ENCODE measurements around the gene MBD3L2B. TPM values are rescaled to one million over a fixed set of nuclear protein-coding genes. Genes with fewer than 3 reads are reported as not detected.

MBD3L2B gene
- polyA plus RNA-seq, 1 donor (not counting 4 experiments of a cell fraction or from before 2014, with no cell fraction given), result not detected

- DNase-seq (ENCODE audit: low read depth, low spot score) (no peak), FAIRE-seq (no peak)
- no peak for TF ChIP-seq EZH2 (IDR thresholded peaks at IDR 0.05; ENCODE audit: low read length)
- Histone ChIP-seq H3K9ac (ENCODE audit: control insufficient read depth, extremely low read depth, insufficient read depth, low read length) (no peak overlapping the region), H3K9me1 (ENCODE audit: control insufficient read depth, extremely low read depth, insufficient read depth, low read length) (no peaks in the 10 kb centered on the region), H3K79me2 (ENCODE audit: control insufficient read depth, insufficient read depth, low read length) (no peaks in the 10 kb centered on the region), H3K27ac (ENCODE audit: control insufficient read depth, insufficient read depth, low read length) (no peak overlapping the region), H3K9me3 (ENCODE audit: control insufficient read depth, low read depth, low read length) (no peaks in the 10 kb centered on the region), H4K20me1 (ENCODE audit: control insufficient read depth, extremely low read depth, insufficient read depth, low read length) (no peaks in the 10 kb centered on the region), H3K27me3 (ENCODE audit: control insufficient read depth, extremely low read depth, insufficient read depth, low read length) (no peaks in the 10 kb centered on the region), H3K4me3 (ENCODE audit: control insufficient read depth in 2 of 3, extremely low read depth in 1 of 3, insufficient read depth in 2 of 3, low read depth in 1 of 3, low read length in 3 of 3) (no peak overlapping the region), H3K4me1 (ENCODE audit: control insufficient read depth, extremely low read depth, insufficient read depth, low read length) (no peaks in the 10 kb centered on the region), H3K4me2 (ENCODE audit: control insufficient read depth, extremely low read depth, insufficient read depth, low read depth, low read length) (no peak overlapping the region), H2AFZ (ENCODE audit: control insufficient read depth, low read length) (no peak overlapping the region), H3K36me3 (ENCODE audit: control insufficient read depth in 2 of 2, extremely low read depth in 1 of 2, insufficient read depth in 2 of 2, low read length in 2 of 2) (no peaks in the 10 kb centered on the region)
- dilution Hi-C loops (cut with MboI; ENCODE audit: extremely low pct_ligation_motif_present, low sequenced_read_pairs), result no loop called here
Measured at GRCh38 chr19:6970021-6970420, 51.2 kb downstream of the MBD3L2B start.

GRCh38 chr19:6969490-6969889, 51.7 kb downstream of the MBD3L2B start:
- H3K27me3 ChIP-seq (ENCODE audit: control insufficient read depth, extremely low read depth, insufficient read depth, low read length), result no peaks in the 10 kb centered on the region
- H4K20me1 ChIP-seq (ENCODE audit: control insufficient read depth, extremely low read depth, insufficient read depth, low read length), result no peaks in the 10 kb centered on the region
- TF ChIP-seq, protein P1, sequence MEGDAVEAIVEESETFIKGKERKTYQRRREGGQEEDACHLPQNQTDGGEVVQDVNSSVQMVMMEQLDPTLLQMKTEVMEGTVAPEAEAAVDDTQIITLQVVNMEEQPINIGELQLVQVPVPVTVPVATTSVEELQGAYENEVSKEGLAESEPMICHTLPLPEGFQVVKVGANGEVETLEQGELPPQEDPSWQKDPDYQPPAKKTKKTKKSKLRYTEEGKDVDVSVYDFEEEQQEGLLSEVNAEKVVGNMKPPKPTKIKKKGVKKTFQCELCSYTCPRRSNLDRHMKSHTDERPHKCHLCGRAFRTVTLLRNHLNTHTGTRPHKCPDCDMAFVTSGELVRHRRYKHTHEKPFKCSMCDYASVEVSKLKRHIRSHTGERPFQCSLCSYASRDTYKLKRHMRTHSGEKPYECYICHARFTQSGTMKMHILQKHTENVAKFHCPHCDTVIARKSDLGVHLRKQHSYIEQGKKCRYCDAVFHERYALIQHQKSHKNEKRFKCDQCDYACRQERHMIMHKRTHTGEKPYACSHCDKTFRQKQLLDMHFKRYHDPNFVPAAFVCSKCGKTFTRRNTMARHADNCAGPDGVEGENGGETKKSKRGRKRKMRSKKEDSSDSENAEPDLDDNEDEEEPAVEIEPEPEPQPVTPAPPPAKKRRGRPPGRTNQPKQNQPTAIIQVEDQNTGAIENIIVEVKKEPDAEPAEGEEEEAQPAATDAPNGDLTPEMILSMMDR (optimal IDR thresholded peaks at IDR 0.05 in 1 of 3, IDR thresholded peaks at IDR 0.05 in 1 of 3, conservative IDR thresholded peaks at IDR 0.05 in 1 of 3; ENCODE audit: extremely low read depth in 1 of 3, insufficient read depth in 2 of 3, low read length in 3 of 3), result no peak
- TF ChIP-seq EZH2 (IDR thresholded peaks at IDR 0.05; ENCODE audit: low read length), result no peak
- H3K9me3 ChIP-seq (ENCODE audit: control insufficient read depth, low read depth, low read length), result no peaks in the 10 kb centered on the region
- no peak overlapping the region for H3K4me3 ChIP-seq (ENCODE audit: control insufficient read depth in 2 of 3, extremely low read depth in 1 of 3, insufficient read depth in 2 of 3, low read depth in 1 of 3, low read length in 3 of 3)
- H3K36me3 ChIP-seq (ENCODE audit: control insufficient read depth in 2 of 2, extremely low read depth in 1 of 2, insufficient read depth in 2 of 2, low read length in 2 of 2), result no peaks in the 10 kb centered on the region
- dilution Hi-C loops (cut with MboI; ENCODE audit: extremely low pct_ligation_motif_present, low sequenced_read_pairs), result no loop called here
- H3K79me2 ChIP-seq (ENCODE audit: control insufficient read depth, insufficient read depth, low read length), result no peaks in the 10 kb centered on the region
- no peaks in the 10 kb centered on the region for H3K4me1 ChIP-seq (ENCODE audit: control insufficient read depth, extremely low read depth, insufficient read depth, low read length)
- H3K4me2 ChIP-seq (ENCODE audit: control insufficient read depth, extremely low read depth, insufficient read depth, low read depth, low read length), result no peak overlapping the region
- H3K27ac ChIP-seq (ENCODE audit: control insufficient read depth, insufficient read depth, low read length), result no peak overlapping the region
- no peak overlapping the region for H2AFZ ChIP-seq (ENCODE audit: control insufficient read depth, low read length)
- no peaks in the 10 kb centered on the region for H3K9me1 ChIP-seq (ENCODE audit: control insufficient read depth, extremely low read depth, insufficient read depth, low read length)
- no peak overlapping the region for H3K9ac ChIP-seq (ENCODE audit: control insufficient read depth, extremely low read depth, insufficient read depth, low read length)
- FAIRE-seq (no peak), DNase-seq (ENCODE audit: low read depth, low spot score) (no peak)

Other genes with a start within 250 kb of the MBD3L2B start
- gene VAV1, start 248.7 kb downstream of the MBD3L2B start, polyA plus RNA-seq, result 0.42 to 0.61 TPM (median 0.50 TPM) in 3 replicates
- gene ADGRE1, start 133.9 kb downstream of the MBD3L2B start, polyA plus RNA-seq, result 0.04 TPM in 1 of 3 replicates, not detected in the others
- gene MBD3L5, start 9.1 kb upstream of the MBD3L2B start, polyA plus RNA-seq, result not detected in 3 replicates
- gene MBD3L4, start 18.7 kb upstream of the MBD3L2B start, polyA plus RNA-seq, result not detected in 3 replicates
- not detected in 3 replicates for gene MBD3L2, start 27.9 kb upstream of the MBD3L2B start, polyA plus RNA-seq
- not detected in 3 replicates for gene MBD3L3, start 37.2 kb upstream of the MBD3L2B start, polyA plus RNA-seq
- gene ZNF557, start 48.3 kb upstream of the MBD3L2B start, polyA plus RNA-seq, result 2.7 to 3.3 TPM (median 3.0 TPM) in 3 replicates

All from keratinocyte (primary cell).